Measurements from ENCODE around the gene SCAF11.
"Not testable (repeated sequence)": the region's sequence is repeated elsewhere in the genome, so short reads cannot be mapped to it uniquely, and the experiment has no call there.

Gene SCAF11, protein sequence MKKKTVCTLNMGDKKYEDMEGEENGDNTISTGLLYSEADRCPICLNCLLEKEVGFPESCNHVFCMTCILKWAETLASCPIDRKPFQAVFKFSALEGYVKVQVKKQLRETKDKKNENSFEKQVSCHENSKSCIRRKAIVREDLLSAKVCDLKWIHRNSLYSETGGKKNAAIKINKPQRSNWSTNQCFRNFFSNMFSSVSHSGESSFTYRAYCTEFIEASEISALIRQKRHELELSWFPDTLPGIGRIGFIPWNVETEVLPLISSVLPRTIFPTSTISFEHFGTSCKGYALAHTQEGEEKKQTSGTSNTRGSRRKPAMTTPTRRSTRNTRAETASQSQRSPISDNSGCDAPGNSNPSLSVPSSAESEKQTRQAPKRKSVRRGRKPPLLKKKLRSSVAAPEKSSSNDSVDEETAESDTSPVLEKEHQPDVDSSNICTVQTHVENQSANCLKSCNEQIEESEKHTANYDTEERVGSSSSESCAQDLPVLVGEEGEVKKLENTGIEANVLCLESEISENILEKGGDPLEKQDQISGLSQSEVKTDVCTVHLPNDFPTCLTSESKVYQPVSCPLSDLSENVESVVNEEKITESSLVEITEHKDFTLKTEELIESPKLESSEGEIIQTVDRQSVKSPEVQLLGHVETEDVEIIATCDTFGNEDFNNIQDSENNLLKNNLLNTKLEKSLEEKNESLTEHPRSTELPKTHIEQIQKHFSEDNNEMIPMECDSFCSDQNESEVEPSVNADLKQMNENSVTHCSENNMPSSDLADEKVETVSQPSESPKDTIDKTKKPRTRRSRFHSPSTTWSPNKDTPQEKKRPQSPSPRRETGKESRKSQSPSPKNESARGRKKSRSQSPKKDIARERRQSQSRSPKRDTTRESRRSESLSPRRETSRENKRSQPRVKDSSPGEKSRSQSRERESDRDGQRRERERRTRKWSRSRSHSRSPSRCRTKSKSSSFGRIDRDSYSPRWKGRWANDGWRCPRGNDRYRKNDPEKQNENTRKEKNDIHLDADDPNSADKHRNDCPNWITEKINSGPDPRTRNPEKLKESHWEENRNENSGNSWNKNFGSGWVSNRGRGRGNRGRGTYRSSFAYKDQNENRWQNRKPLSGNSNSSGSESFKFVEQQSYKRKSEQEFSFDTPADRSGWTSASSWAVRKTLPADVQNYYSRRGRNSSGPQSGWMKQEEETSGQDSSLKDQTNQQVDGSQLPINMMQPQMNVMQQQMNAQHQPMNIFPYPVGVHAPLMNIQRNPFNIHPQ (N-terminal part only)

DNA sequence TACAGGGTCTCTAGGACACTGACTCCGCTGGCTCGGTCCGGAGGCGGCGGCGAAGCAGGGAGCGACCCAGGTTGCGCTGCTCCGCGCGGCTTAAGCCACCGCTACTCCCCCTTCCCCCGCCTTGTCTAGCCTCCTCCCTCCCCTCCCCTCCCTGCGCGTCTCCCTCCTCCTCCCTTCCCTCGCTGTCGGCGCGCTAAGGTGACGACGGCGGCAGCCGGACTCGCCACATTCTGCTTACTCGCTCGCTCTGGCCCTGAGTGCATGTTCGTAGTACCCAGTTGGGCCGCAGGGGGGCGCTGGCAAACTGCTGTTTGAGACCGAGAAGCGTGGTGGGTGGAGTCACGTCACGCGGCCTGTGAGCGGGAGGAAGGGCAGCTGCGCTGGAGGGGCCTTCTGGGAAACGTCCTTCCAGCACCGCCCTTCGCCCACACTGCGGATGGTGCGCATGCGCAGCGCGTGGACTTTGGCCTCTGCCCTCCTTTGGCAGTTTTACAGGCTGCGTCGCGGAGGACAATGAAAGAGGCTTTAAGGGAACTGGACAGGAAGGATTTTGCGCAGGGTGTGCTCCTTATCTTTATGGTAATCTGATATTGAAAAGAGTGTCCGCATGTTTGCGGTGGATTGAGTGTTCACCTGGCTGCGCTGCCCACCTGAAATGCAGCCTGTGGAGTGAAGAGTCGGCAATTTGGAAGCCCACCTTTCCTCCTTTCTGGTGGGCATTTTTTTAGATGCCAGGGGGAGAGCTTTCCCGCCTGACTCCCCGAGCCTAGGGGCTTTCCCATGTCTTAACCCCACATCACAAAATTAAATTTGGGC lies at the start of gene SCAF11:
TSS of gene SCAF11 (minus strand) at position 107 of the 816 bp plus-strand sequence. CDS start 26,407 bp downstream, outside the sequence.
- DNase-seq (ENCODE audit: low spot score): peak; percentile 99

DNA sequence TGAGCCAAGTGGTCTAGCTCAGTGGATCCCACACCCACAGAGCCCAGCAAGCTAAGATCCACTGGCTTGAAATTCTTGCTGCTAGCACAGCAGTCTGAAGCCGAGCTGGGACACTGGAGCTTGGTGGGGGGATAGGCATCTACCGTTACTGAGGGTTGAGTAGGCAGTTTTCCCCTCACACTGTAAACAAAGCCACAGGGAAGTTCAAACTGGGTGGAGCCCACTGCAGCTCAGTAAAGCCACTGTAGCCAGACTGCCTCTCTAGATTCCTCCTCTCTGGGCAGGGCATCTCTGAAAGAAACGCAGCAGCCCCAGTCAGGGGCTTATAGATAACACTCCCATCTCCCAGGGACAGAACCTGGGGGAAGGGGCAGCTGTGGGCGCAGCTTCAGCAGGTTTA lies 46.7 kb upstream of the SCAF11 start:
- not testable (repeated sequence) for DNase-seq (ENCODE audit: low spot score)

DNA sequence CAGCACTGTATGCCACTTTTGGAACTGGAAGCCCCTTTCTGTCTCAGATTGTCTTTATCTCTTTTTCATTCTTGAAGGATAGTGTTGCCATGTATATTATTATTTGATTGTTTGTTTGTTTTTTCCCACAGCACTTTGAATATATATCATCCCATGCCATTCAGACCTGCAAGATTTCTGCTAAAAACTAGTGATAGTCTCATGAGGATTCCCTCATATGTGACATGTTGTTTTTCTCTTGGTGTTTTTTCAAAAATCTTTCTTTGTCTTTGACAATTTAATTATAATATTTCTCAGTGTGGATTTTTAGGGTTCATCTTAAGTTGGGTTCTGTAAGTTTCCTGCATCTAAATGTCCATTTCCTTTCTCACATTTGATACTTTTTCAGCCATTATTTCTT lies 36.8 kb upstream of the SCAF11 start:
- DNase-seq (ENCODE audit: low spot score): no peak

DNA sequence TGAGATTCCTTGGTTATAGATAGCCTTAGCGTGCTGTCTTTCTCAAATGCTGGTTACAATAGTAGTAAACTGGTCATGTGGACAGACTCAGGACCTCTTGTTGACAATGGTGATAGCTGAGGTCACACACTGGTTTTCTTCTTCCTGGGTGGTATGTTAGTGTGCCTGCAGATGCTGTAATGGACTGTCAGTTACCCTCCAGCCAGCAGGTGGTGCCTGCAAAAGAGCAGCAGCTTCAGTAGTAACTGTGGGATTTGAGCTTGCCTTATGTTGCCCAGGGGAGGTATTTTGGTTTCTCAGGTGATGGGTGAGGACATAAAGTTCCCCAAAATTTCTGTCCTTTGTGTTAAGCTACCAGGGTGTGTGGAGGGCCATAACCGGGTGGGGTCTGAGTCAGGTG lies 33.7 kb upstream of the SCAF11 start:
- no peak for DNase-seq (ENCODE audit: low spot score)

DNA sequence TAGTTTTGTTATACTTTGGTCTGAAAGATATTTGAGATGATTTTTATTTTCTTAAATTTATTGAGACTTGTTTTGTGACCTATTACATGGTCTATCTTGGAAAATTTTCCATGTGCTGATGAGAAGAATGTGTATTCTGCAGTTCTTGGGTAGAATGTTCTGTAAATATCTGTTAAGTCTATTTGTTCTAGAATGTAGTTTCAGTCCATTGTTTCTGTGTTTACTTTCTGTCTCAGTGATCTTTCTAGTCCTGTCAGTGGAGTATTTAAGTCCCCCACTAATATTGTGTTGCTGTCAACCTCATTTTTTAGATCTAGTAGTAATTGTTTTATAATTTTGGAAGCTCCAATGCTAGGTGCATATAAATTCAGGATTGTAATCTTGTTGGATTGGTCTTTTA lies 30.4 kb upstream of the SCAF11 start:
- DNase-seq (ENCODE audit: low spot score): no peak

DNA sequence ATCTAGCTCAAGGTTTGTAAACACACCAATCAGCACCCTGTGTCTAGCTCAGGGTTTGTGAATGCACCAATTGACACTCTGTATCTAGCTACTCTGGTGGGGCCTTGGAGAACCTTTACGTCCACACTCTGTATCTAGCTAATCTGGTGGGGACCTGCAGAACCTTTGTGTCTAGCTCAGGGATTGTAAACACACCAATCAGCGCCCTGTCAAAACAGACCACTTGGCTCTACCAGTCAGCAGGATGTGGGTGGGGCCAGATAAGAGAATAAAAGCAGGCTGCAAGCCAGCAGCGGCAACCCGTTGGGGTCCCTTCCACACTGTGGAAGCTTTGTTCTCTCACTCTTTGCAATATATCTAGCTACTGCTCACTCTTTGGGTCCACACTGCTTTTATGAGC lies 28.3 kb upstream of the SCAF11 start:
- not testable (repeated sequence) for DNase-seq (ENCODE audit: low spot score)

DNA sequence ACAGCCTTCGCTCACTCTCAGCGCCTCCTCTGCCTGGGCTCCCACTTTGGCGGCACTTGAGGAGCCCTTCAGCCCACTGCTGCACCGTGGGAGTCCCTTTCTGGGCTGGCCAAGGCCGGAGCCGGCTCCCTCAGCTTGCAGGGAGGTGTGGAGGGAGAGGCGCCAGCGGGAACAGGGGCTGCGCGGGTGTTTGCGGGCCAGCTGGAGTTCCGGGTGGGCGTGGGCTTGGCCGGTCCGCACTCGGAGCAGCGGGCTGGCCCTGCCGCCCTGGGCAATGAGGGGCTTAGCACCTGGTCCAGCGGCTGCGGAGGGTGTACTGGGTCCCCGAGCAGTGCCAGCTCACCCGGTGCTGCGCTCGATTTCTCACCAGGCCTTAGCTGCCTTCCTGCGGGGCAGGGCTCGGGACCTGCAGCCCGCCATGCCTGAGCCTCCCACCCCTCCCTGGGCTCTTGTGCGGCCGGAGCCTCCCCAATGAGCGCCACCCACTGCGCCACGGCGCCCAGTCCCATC lies 27.5 kb upstream of the SCAF11 start:
- DNase-seq (ENCODE audit: low spot score): not testable (repeated sequence)

DNA sequence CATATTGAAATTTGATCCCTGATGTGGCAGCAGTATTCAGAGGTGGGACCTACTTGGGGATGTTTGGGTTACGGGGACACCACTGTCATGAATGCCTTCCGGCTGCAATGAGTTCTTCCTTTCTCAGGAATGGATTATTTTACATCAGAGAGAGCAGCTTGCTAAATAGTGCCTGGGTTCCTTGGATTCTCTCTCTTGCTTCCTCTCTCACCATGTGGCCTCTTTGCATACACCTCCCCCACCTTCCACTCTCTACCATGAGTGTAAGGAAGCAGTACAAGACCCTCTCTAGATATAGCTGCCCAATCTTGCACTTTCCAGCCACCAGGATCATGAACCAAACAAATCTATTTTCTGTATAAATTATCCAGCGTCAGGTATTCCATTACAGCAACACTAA lies 15.4 kb upstream of the SCAF11 start:
- DNase-seq (ENCODE audit: low spot score): no peak

DNA sequence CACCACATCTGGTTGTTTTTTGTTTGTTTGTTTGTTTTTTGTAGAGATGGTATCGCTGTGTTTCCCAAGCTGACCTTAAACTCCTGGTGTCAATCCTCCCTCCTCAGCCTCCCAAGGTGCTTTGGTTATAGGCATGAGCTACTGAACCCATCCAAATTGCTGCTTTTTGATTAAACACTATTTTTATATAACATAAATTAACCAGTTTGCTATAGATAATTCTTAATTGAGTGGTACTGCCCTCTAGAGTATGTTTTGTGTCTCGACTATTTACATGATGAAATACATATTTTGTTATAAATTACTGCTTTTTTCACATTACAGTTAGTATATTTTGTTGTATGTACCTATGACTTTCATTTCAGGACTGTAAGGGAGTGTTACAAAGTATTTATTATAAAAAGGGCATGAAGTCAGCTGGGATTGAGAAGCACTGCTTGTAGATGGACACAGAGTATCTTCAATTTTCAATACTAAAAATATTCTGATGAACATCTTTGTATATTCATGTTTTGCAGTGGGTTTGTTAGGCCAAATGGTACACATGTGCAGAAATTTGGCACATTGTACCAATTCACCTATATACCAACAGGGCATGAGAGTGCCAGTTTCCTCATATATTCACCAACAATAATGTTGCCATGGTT lies 14.9 kb upstream of the SCAF11 start:
- DNase-seq (ENCODE audit: low spot score): peak; percentile 25

DNA sequence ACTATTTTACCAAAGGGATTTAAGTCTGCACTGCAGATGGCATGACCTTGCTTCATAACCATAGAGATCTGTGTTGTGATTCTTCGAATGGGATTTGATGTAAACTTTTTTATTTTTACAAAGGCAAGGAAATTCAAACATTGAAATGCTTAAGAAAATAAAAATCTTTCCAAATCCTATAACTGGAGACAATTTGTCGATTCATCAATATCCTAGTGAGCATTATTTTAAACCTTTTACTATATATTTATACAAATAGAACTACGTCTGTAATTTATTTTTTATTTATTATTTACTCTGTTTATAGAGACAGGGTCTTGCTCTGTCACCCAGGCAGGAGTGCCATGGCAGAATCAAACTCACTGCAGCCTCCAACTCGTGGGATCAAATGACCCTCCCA lies 14.3 kb upstream of the SCAF11 start:
- DNase-seq (ENCODE audit: low spot score): no peak

DNA sequence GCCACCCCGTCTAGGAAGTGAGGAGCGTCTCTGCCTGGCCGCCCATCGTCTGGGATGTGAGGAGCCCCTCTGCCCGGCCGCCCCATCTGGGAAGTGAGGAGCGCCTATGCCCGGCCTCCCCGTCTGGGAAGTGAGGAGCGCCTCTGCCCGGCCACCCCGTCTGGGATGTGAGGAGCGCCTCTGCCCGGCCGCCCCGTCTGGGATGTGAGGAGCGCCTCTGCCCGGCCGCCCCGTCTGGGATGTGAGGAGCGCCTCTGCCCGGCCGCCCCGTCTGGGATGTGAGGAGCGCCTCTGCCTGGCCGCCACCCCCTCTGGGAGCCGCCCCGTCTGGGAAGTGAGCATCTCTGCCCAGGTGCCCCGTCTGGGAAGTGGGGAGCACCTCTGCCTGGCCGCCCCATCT lies 9.7 kb upstream of the SCAF11 start:
- not testable (repeated sequence) for DNase-seq (ENCODE audit: low spot score)

DNA sequence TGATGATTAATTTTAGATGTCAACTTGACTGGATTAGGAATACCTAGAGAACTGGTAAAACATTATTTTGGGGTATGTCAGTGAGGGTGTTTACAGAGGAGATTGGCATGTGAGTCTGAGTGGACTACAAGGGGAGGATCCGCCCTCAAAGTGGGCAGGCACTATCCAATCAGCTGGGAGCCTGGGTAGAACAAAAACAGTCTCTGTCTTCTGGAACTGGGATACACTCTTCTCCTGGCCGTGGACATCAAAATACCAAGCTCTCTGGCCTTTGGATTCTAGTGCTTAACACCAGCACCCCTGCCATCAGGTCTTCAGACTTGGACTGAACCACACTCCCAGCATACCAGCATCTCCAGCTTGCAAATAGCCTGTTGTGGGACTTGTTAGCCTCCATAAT lies 4.4 kb upstream of the SCAF11 start:
- peak; percentile 29 for DNase-seq (ENCODE audit: low spot score)

DNA sequence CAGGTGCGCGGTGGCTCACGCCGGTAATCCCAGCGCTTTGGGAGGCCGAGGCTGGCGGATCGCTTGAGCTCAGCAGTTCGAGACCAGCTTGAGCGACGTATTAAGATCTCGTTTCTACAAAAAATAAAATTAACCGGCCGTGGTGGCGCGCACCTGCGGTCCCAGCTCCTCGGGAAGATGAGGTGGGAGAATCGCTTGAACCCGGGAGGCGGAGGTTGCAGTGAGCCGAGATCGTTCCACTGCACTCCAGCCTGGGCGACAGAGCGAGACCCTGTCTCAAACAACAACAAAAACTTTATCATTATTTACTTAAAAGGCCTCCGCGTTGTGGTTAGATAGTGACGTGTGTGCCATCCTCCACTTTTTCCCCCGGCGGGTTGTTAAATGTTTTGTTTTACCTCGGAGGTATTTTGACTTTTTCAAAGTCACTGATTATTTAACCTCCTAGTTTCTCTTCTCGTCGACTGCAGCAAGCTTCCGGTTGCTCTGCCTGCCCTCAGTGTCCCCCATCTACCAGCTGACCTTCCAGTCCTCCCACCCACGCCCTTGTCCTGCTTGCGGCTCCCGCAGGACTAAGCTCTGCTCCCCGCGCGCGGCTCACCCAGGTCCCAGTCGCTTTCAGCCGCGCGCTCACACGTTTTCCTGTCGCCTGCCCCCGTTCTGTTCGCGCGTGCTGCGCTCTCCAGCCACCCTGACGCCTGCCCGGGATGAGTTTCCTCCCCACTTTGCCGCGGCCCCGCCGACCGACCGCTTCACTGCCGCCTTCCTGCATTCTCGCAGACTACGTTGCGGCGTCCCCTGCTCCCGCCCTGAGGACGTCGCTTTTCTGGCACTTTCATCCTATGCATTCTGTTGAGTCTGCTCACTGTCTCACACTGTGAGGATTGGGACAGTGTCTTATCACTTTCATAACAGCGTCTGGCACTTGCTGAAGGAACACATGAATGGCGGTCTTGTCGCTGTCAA lies 1.2 kb upstream of the SCAF11 start:
- DNase-seq (ENCODE audit: low spot score): peak; percentile 86

DNA sequence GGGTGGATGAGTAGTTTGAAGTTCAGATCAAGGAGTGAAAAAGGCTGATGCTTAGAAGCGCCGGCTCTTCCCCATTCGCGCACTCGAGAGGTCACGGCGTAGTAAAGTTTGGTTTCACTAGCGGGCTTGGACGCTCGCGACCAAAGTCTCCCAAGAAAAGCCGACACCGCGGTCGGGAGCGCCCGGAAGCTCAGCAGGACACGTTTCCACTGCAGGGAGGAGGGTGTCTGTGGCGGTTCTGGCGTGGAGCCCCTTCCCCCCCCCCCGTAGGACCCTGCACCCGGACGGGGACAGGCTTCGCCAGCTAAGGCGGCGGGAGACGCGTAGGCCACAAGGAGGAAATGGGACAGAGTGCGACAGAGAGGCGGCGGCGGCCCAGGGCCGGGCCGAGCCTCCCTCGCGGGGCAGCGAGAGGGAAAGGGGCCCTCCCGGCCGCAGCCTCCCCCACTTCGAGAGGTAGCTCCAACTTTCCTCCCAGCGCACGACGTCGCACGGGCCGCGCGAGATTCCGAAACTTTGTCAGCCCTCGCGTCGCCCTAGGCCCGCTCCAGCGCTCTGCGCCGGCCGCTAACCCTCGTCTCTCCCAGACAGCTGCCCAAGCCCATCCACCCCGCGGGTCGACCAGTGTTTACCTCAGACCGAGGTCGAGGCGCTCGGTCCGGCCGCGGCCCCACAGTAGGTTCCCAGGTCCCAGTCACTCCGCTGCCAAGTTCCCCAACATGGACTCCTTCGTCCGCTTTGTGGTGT lies 480 bp downstream of the SCAF11 start:
- peak; percentile 69 for DNase-seq (ENCODE audit: low spot score)

DNA sequence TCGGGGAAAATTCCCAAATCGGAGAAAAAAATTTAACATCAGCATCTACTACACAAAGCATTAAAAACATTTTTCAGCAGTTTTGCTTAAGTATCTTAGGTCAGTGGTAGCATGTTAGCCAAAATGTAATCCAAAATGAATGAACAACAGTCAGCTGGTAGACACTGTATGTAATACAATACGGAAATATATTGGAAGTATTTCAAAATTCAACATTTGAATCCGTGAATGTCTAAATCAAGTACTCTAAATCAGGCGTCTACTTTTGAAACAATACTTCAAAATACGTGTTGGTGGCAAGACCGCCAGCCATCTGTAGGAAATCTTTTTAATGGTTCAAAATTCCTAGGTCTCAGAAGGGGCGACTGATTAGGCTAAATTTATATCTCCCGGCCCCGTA lies 1.1 kb downstream of the SCAF11 start:
- peak; percentile 1 for DNase-seq (ENCODE audit: low spot score)

DNA sequence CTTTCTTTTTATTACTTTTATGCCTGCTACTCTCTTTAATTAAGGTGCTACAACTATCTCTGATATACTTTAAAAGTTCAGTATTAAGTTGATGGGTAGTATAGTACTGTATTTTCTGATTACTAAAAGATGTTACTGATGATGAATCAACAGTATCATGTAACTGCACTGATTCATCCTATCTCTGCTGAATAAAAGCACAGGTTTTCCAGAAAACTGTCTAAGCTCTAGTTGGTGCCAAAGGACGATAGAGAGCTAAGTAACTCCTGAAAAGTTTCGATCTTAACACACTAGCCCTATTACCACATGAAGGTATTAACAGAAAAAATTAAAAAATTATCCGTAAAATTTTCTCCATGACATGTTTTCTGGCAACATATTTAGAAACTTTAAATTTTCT lies 2.1 kb downstream of the SCAF11 start:
- no peak for DNase-seq (ENCODE audit: low spot score)

DNA sequence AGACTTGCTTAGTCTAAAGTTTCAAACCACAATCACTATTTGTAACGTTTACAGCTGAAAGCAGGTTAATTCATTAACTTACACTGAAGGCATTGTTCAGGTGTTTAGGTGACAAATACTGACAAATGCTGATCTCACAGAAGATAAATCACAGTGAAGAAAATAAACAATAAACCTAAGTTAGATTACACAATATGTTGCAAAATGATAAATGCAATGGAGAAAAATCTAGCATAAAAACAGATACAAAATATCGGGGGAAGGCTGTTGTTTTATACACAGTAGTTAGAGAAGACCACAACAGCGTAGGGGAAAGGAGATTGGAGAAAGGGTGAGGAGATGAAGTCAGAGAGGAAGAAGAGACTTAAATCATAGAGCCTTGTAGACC lies 3.0 kb downstream of the SCAF11 start:
- DNase-seq (ENCODE audit: low spot score): no peak

DNA sequence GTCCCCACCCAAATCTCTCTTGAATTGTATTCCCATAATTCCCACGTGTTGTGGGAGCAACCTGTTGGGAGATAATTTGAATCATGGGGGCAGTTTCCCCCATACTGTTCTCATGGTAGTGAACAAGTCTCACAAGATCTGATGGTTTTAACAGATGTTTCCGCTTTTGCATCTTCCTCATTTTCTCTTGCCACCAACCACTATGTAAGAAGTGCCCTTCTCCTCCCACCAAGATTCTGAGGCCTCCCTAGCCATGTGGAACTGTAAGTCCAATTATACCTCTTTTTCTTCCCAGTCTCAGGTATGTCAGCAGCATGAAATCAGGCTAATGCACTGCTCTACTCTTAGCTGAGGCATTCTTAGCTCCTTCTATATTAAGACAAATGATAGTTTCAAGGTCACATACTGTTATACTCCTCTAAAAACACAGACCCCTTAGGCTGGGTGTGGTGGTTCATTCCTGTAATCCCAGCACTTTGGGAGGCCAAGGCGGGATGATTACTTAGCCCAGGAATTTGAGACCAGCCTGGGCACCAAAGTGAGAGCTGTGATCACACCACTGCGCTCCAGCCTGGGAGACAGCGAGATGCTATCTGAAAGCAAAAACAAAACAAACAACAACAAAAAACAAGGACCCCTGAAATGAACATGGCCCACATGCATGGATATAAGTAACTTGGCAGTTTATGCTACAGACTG lies 3.6 kb downstream of the SCAF11 start:
- no peak for DNase-seq (ENCODE audit: low spot score)

All from SW480 (cell line).